Measurements from ENCODE around the gene CFAP74.
A peak's percentile ranks its signal among the peaks of the same experiment; 100 is the strongest.

Gene CFAP74

GRCh38 chr1:1895060-1895418 lies 108.5 kb downstream of the CFAP74 start:
- Histone ChIP-seq H3K9me3 (replicated peaks in 1 of 2; ENCODE audit: control insufficient read depth in 2 of 2, insufficient read depth in 1 of 2, low read depth in 1 of 2, low read length in 2 of 2) (peaks cover 0 to 7% of the 10 kb centered on the region in 2 donors), H3K27ac (replicated peaks; ENCODE audit: low read length) (no peak overlapping the region), H3K4me3 (ENCODE audit: low read length in 2 of 2) (no peak overlapping the region), H2BK15ac (ENCODE audit: low read length) (peak overlapping the region; percentile 92), H3K9ac (ENCODE audit: low read depth, low read length, poor library complexity) (peak overlapping the region; percentile 53), H2AK5ac (ENCODE audit: low read depth, low read length) (peak overlapping the region; percentile 79), H3K27me3 (ENCODE audit: control insufficient read depth in 3 of 3, insufficient read depth in 3 of 3, low read depth in 1 of 3, low read length in 3 of 3) (no peaks in the 10 kb centered on the region), H4K91ac (ENCODE audit: low read depth, low read length, poor library complexity) (no peak overlapping the region), H2BK120ac (ENCODE audit: low read depth, low read length) (no peak overlapping the region), H3K4me2 (ENCODE audit: insufficient read depth, low read length, poor library complexity, severe bottlenecking) (no peak overlapping the region), H3K14ac (ENCODE audit: low read length) (peak overlapping the region; percentile 60), H3K18ac (ENCODE audit: low read length) (no peak overlapping the region), H4K8ac (ENCODE audit: low read depth, low read length) (no peak overlapping the region), H3K4me1 (ENCODE audit: control insufficient read depth in 2 of 2, insufficient read depth in 1 of 2, low read depth in 1 of 2, low read length in 2 of 2) (peaks cover 14 to 24% of the 10 kb centered on the region in 2 donors), H2AFZ (ENCODE audit: low read length) (no peak overlapping the region), H3K23ac (ENCODE audit: low read depth, low read length, poor library complexity) (peak overlapping the region; percentile 99), H3K79me1 (ENCODE audit: low read depth, low read length) (peaks cover 5% of the 10 kb centered on the region), H3K4ac (ENCODE audit: low read length) (no peak overlapping the region), H2BK12ac (ENCODE audit: low read length) (no peak overlapping the region), H3K36me3 (replicated peaks in 1 of 2; ENCODE audit: control insufficient read depth in 2 of 2, insufficient read depth in 2 of 2, low read length in 2 of 2) (no peaks in the 10 kb centered on the region), H2BK5ac (ENCODE audit: low read length) (peak overlapping the region; percentile 21)
- WGBS, 2 donors (ENCODE audit: extremely low coverage in 2 of 2, insufficient read length in 2 of 2, insufficient replicate concordance in 1 of 2), result no CpG with 5 or more reads among the region's 10 CpGs
- no peak for DNase-seq (ENCODE audit: low spot score)

GRCh38 chr1:1894354-1895059 lies 109.1 kb downstream of the CFAP74 start:
- Histone ChIP-seq H3K4me2 (ENCODE audit: insufficient read depth, low read length, poor library complexity, severe bottlenecking) (no peak overlapping the region), H3K9me3 (replicated peaks in 1 of 2; ENCODE audit: control insufficient read depth in 2 of 2, insufficient read depth in 1 of 2, low read depth in 1 of 2, low read length in 2 of 2) (peaks cover 0 to 7% of the 10 kb centered on the region in 2 donors), H2BK5ac (ENCODE audit: low read length) (peak overlapping the region; percentile 21), H4K91ac (ENCODE audit: low read depth, low read length, poor library complexity) (no peak overlapping the region), H3K18ac (ENCODE audit: low read length) (peak overlapping the region; percentile 64), H2BK15ac (ENCODE audit: low read length) (peak overlapping the region; percentile 92), H3K27me3 (ENCODE audit: control insufficient read depth in 3 of 3, insufficient read depth in 3 of 3, low read depth in 1 of 3, low read length in 3 of 3) (no peaks in the 10 kb centered on the region), H3K27ac (replicated peaks; ENCODE audit: low read length) (no peak overlapping the region), H4K8ac (ENCODE audit: low read depth, low read length) (no peak overlapping the region), H3K4me1 (ENCODE audit: control insufficient read depth in 2 of 2, insufficient read depth in 1 of 2, low read depth in 1 of 2, low read length in 2 of 2) (peaks cover 14 to 24% of the 10 kb centered on the region in 2 donors), H2AFZ (ENCODE audit: low read length) (no peak overlapping the region), H3K4me3 (ENCODE audit: low read length in 2 of 2) (no peak overlapping the region), H2BK12ac (ENCODE audit: low read length) (peak overlapping the region; percentile 81), H3K4ac (ENCODE audit: low read length) (no peak overlapping the region), H2AK5ac (ENCODE audit: low read depth, low read length) (peak overlapping the region; percentile 79), H3K9ac (ENCODE audit: low read depth, low read length, poor library complexity) (peak overlapping the region; percentile 38), H2BK120ac (ENCODE audit: low read depth, low read length) (no peak overlapping the region), H3K23ac (ENCODE audit: low read depth, low read length, poor library complexity) (peak overlapping the region; percentile 61), H3K14ac (ENCODE audit: low read length) (peak overlapping the region; percentile 78), H3K36me3 (replicated peaks in 1 of 2; ENCODE audit: control insufficient read depth in 2 of 2, insufficient read depth in 2 of 2, low read length in 2 of 2) (no peaks in the 10 kb centered on the region), H3K79me1 (ENCODE audit: low read depth, low read length) (peaks cover 5% of the 10 kb centered on the region)
- no CpG with 5 or more reads among the region's 14 CpGs for WGBS, 2 donors (ENCODE audit: extremely low coverage in 2 of 2, insufficient read length in 2 of 2, insufficient replicate concordance in 1 of 2)
- DNase-seq (ENCODE audit: low spot score), result no peak

GRCh38 chr1:1893997-1894353 lies 109.6 kb downstream of the CFAP74 start:
- H2BK12ac ChIP-seq (ENCODE audit: low read length), result peak overlapping the region; percentile 63
- peak overlapping the region; percentile 73 for H3K23ac ChIP-seq (ENCODE audit: low read depth, low read length, poor library complexity)
- peak overlapping the region; percentile 84 for H2AK5ac ChIP-seq (ENCODE audit: low read depth, low read length)
- no CpG with 5 or more reads among the region's 2 CpGs for whole genome bisulfite sequencing, 2 donors (ENCODE audit: extremely low coverage in 2 of 2, insufficient read length in 2 of 2, insufficient replicate concordance in 1 of 2)
- H3K18ac ChIP-seq (ENCODE audit: low read length), result peak overlapping the region; percentile 64
- peaks cover 14 to 24% of the 10 kb centered on the region in 2 donors for H3K4me1 ChIP-seq (ENCODE audit: control insufficient read depth in 2 of 2, insufficient read depth in 1 of 2, low read depth in 1 of 2, low read length in 2 of 2)
- no peak for DNase-seq (ENCODE audit: low spot score)
- no peak overlapping the region for H2BK5ac ChIP-seq (ENCODE audit: low read length)
- H3K9me3 ChIP-seq (replicated peaks in 1 of 2; ENCODE audit: control insufficient read depth in 2 of 2, insufficient read depth in 1 of 2, low read depth in 1 of 2, low read length in 2 of 2), result peaks cover 0 to 7% of the 10 kb centered on the region in 2 donors
- H4K8ac ChIP-seq (ENCODE audit: low read depth, low read length), result no peak overlapping the region
- no peak overlapping the region for H2AFZ ChIP-seq (ENCODE audit: low read length)
- no peak overlapping the region for H3K27ac ChIP-seq (replicated peaks; ENCODE audit: low read length)
- no peak overlapping the region for H3K9ac ChIP-seq (ENCODE audit: low read depth, low read length, poor library complexity)
- H2BK120ac ChIP-seq (ENCODE audit: low read depth, low read length), result no peak overlapping the region
- no peaks in the 10 kb centered on the region for H3K36me3 ChIP-seq (replicated peaks in 1 of 2; ENCODE audit: control insufficient read depth in 2 of 2, insufficient read depth in 2 of 2, low read length in 2 of 2)
- H3K4me2 ChIP-seq (ENCODE audit: insufficient read depth, low read length, poor library complexity, severe bottlenecking), result no peak overlapping the region
- H3K4me3 ChIP-seq (ENCODE audit: low read length in 2 of 2), result no peak overlapping the region
- no peak overlapping the region for H4K91ac ChIP-seq (ENCODE audit: low read depth, low read length, poor library complexity)
- H3K14ac ChIP-seq (ENCODE audit: low read length), result peak overlapping the region; percentile 56
- H2BK15ac ChIP-seq (ENCODE audit: low read length), result peak overlapping the region; percentile 92
- no peaks in the 10 kb centered on the region for H3K27me3 ChIP-seq (ENCODE audit: control insufficient read depth in 3 of 3, insufficient read depth in 3 of 3, low read depth in 1 of 3, low read length in 3 of 3)
- peak overlapping the region; percentile 53 for H3K4ac ChIP-seq (ENCODE audit: low read length)
- H3K79me1 ChIP-seq (ENCODE audit: low read depth, low read length), result peaks cover 5% of the 10 kb centered on the region

GRCh38 chr1:1893291-1893985 lies 110.1 kb downstream of the CFAP74 start:
- Histone ChIP-seq H2AFZ (ENCODE audit: low read length) (no peak overlapping the region), H2BK15ac (ENCODE audit: low read length) (peak overlapping the region; percentile 92), H3K36me3 (replicated peaks in 1 of 2; ENCODE audit: control insufficient read depth in 2 of 2, insufficient read depth in 2 of 2, low read length in 2 of 2) (peaks cover 0 to 4% of the 10 kb centered on the region in 2 donors), H3K9me3 (replicated peaks in 1 of 2; ENCODE audit: control insufficient read depth in 2 of 2, insufficient read depth in 1 of 2, low read depth in 1 of 2, low read length in 2 of 2) (peaks cover under 1 to 5% of the 10 kb centered on the region in 2 donors), H3K4me3 (ENCODE audit: low read length in 2 of 2) (no peak overlapping the region), H3K23ac (ENCODE audit: low read depth, low read length, poor library complexity) (peak overlapping the region; percentile 97), H3K4me2 (ENCODE audit: insufficient read depth, low read length, poor library complexity, severe bottlenecking) (no peak overlapping the region), H4K91ac (ENCODE audit: low read depth, low read length, poor library complexity) (no peak overlapping the region), H3K4me1 (ENCODE audit: control insufficient read depth in 2 of 2, insufficient read depth in 1 of 2, low read depth in 1 of 2, low read length in 2 of 2) (peaks cover 14 to 26% of the 10 kb centered on the region in 2 donors), H3K14ac (ENCODE audit: low read length) (peak overlapping the region; percentile 82), H2BK12ac (ENCODE audit: low read length) (peak overlapping the region; percentile 63), H3K9ac (ENCODE audit: low read depth, low read length, poor library complexity) (peak overlapping the region; percentile 44), H3K27ac (replicated peaks; ENCODE audit: low read length) (no peak overlapping the region), H2BK120ac (ENCODE audit: low read depth, low read length) (no peak overlapping the region), H3K27me3 (ENCODE audit: control insufficient read depth in 3 of 3, insufficient read depth in 3 of 3, low read depth in 1 of 3, low read length in 3 of 3) (no peaks in the 10 kb centered on the region), H4K8ac (ENCODE audit: low read depth, low read length) (no peak overlapping the region), H2BK5ac (ENCODE audit: low read length) (peak overlapping the region; percentile 71), H3K18ac (ENCODE audit: low read length) (peak overlapping the region; percentile 70), H2AK5ac (ENCODE audit: low read depth, low read length) (peak overlapping the region; percentile 95), H3K4ac (ENCODE audit: low read length) (peak overlapping the region; percentile 53), H3K79me1 (ENCODE audit: low read depth, low read length) (peaks cover 5% of the 10 kb centered on the region)
- no CpG with 5 or more reads among the region's 19 CpGs for WGBS, 2 donors (ENCODE audit: extremely low coverage in 2 of 2, insufficient read length in 2 of 2, insufficient replicate concordance in 1 of 2)
- DNase-seq (ENCODE audit: low spot score), result no peak

All from neuronal stem cell (in vitro differentiated cells).